OCI-LY7 (cell line): ENCODE data around the gene ITGA5. TPM values are rescaled to one million over a fixed set of nuclear protein-coding genes. Genes with fewer than 3 reads are reported as not detected.

Experiments used
- BruUV-seq: library from RNA; stranded (reverse); fragments of 400-500 nt; replicated peaks from 2 replicates; lab custom pipeline; 2021; lab: Mats Ljungman, UMichigan
- CTCF ChIA-PET: fragments of 300-600 bp; sonication (Branson Sonifier 250); formaldehyde crosslinking; loops from one replicate; lab custom pipeline; 2022; ENCODE audit warnings: antibody characterized with exemption; ENCODE audit not compliant: unreplicated experiment; lab: Charles Lee
- POLR2A ChIA-PET: fragments of 300-600 bp; sonication (Branson Sonifier 250); formaldehyde crosslinking; loops from one replicate; lab custom pipeline; 2022; ENCODE audit warnings: antibody characterized with exemption; lab: Charles Lee
- DNase-seq: peaks from one replicate; pipeline ENCODE4 v3.0.0-alpha.2; 2015; ENCODE audit warnings: low spot score
- H2AFZ ChIP-seq: fragments of 200-600 bp; sonication (generic), shearing (Covaris generic); 2 replicates; pipeline ENCODE4 v1.6.1; 2014; ENCODE audit warnings: mild to moderate bottlenecking, antibody characterized with exemption, low read length, moderate library complexity
- H3K27ac ChIP-seq: fragments of 200-600 bp; sonication (generic); 2 replicates; pipeline ENCODE4 v1.5.1; 2014; ENCODE audit warnings: mixed run types, low read depth, mild to moderate bottlenecking, moderate library complexity, low read length, inconsistent platforms; ENCODE audit not compliant: poor library complexity, severe bottlenecking
- H3K36me3 ChIP-seq: fragments of 200-600 bp; sonication (generic); 2 replicates; pipeline ENCODE4 v1.6.1; 2014; ENCODE audit warnings: mild to moderate bottlenecking, antibody characterized with exemption, low read length, moderate library complexity, mixed read lengths; ENCODE audit not compliant: insufficient read depth
- H3K4me1 ChIP-seq: fragments of 200-600 bp; sonication (generic); 2 replicates; pipeline ENCODE4 v1.5.1; 2014; ENCODE audit warnings: mild to moderate bottlenecking, low read length; ENCODE audit not compliant: insufficient read depth, poor library complexity, severe bottlenecking
- H3K4me2 ChIP-seq: fragments of 200-600 bp; sonication (generic); 2 replicates; pipeline ENCODE4 v1.6.1; 2014; ENCODE audit warnings: mild to moderate bottlenecking, low read length
- H3K4me3 ChIP-seq: fragments of 200-600 bp; sonication (generic); 2 replicates; pipeline ENCODE4 v1.5.1; 2014; ENCODE audit warnings: mild to moderate bottlenecking, low read depth, low read length; ENCODE audit not compliant: poor library complexity, severe bottlenecking
- H3K79me2 ChIP-seq: fragments of 200-600 bp; sonication (generic); 2 replicates; pipeline ENCODE4 v1.6.1; 2016; ENCODE audit warnings: low read depth, mild to moderate bottlenecking, low read length, moderate library complexity, mixed read lengths; ENCODE audit not compliant: insufficient read depth
- H3K9me2 ChIP-seq: fragments of 200-600 bp; sonication (generic); 2 replicates; pipeline ENCODE4 v1.6.1; 2016; ENCODE audit warnings: mild to moderate bottlenecking, low read length, mixed read lengths; ENCODE audit not compliant: insufficient read depth
- H3K9me3 ChIP-seq: fragments of 200-600 bp; sonication (generic); 2 replicates; pipeline ENCODE4 v1.6.1; 2014; ENCODE audit warnings: mild to moderate bottlenecking, mixed run types, low read length, mixed read lengths
- H4K20me1 ChIP-seq: fragments of 200-600 bp; sonication (generic); 2 replicates; pipeline ENCODE4 v1.6.1; 2014; ENCODE audit warnings: mild to moderate bottlenecking, antibody characterized with exemption, low read length, moderate library complexity, mixed read lengths; ENCODE audit not compliant: insufficient read depth
- EZH2phosphoT487 ChIP-seq: fragments of 200-600 bp; sonication (generic); IDR thresholded peaks from 2 replicates; pipeline ENCODE4 v1.6.1; 2018; ENCODE audit warnings: low read depth, borderline replicate concordance, mild to moderate bottlenecking, mixed run types, antibody characterized with exemption, low read length, moderate library complexity, mixed read lengths
- intact Hi-C: fragments of 100-400 bp; cut with micrococcal nuclease; formaldehyde crosslinking; loops from one replicate; pipeline ENCODE4 v1.10.0; 2022; ENCODE audit not compliant: unreplicated experiment
- total RNA-seq, 2 experiments: library from RNA; depleted of rRNA in 1 of 2; stranded (reverse); fragments of >200 nt in 1 of 2; shearing (Covaris generic) in 1 of 2; gene quantifications; 2 replicates each; pipeline ENCODE4 v1.2.3, GENCODE V29; 2014 to 2022
- TF ChIP-seq, protein P1 (sequence below): fragments of 200-600 bp; sonication (generic); conservative IDR thresholded peaks from 2 replicates; pipeline ENCODE4 v1.5.1; 2014; ENCODE audit warnings: mild to moderate bottlenecking, antibody characterized with exemption, low read length, moderate library complexity, mixed read lengths

ITGA5 gene
- total RNA-seq, 2 experiments from 2014 or later = 0.06 to 0.34 TPM

- no peaks in the 10 kb centered on the region for H3K36me3 ChIP-seq
- peak; percentile 76 for DNase-seq
- TF ChIP-seq, protein P1, sequence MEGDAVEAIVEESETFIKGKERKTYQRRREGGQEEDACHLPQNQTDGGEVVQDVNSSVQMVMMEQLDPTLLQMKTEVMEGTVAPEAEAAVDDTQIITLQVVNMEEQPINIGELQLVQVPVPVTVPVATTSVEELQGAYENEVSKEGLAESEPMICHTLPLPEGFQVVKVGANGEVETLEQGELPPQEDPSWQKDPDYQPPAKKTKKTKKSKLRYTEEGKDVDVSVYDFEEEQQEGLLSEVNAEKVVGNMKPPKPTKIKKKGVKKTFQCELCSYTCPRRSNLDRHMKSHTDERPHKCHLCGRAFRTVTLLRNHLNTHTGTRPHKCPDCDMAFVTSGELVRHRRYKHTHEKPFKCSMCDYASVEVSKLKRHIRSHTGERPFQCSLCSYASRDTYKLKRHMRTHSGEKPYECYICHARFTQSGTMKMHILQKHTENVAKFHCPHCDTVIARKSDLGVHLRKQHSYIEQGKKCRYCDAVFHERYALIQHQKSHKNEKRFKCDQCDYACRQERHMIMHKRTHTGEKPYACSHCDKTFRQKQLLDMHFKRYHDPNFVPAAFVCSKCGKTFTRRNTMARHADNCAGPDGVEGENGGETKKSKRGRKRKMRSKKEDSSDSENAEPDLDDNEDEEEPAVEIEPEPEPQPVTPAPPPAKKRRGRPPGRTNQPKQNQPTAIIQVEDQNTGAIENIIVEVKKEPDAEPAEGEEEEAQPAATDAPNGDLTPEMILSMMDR = peak; percentile 92
- TF ChIP-seq EZH2phosphoT487 = no peak
- no TSS peak for BruUV-seq
- H3K4me2 ChIP-seq = no peak overlapping the region
- H2AFZ ChIP-seq = no peak overlapping the region; the same call in 1 of the 2 replicates
- intact Hi-C loops = loop anchor here (1.0 kb wide), 1 partner anchor 26 kb away; no protein-coding TSS in a partner anchor
- no peak overlapping the region for H3K27ac ChIP-seq
- POLR2A ChIA-PET = no interaction called here
- H3K4me1 ChIP-seq = peaks cover 34% of the 10 kb centered on the region
- H3K9me3 ChIP-seq = no peaks in the 10 kb centered on the region
- no peak overlapping the region for H3K4me3 ChIP-seq
- CTCF ChIA-PET = interaction anchor here (0.8 to 1.0 kb wide), 2 partner anchors 10 to 23 kb away, joined by 3 read pairs; partner anchors contain the start of gene ZNF385A
- no peaks in the 10 kb centered on the region for H3K9me2 ChIP-seq
- H4K20me1 ChIP-seq = no peaks in the 10 kb centered on the region
- H3K79me2 ChIP-seq = no peaks in the 10 kb centered on the region
Measured at GRCh38 chr12:54394281-54394719, 24.8 kb downstream of the ITGA5 start.

DNA sequence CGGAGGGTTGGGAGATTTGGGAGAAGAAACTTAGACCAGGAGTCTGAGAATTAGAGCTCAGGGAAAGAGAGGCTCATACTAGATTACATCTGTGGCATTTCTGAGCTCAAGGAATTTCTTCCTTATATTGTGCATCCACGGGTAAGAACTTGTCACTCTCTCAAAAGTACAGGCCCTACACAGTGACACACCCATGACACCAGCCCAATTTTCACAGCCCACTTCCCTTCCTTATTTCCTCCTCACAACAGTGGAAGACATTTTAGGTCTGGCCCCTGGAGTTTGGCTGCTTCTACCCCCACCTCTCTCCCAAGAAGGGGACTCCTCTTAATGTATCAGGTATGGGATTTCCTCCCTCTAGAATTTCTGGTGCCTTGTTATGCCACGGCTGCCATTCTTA, 25.3 kb downstream of the ITGA5 start:
- TF ChIP-seq, protein P1 = no peak
- TF ChIP-seq EZH2phosphoT487 = no peak
- no peak overlapping the region for H3K27ac ChIP-seq
- ChIA-PET CTCF (interaction anchor here (0.8 to 1.0 kb wide), 3 partner anchors 9 to 97 kb away, joined by 3 read pairs; partner anchors contain the start of gene ZNF385A), POLR2A (interaction anchor here (0.6 to 1.0 kb wide), 3 partner anchors 12 to 81 kb away, joined by 3 to 7 read pairs (median 6); no protein-coding TSS in a partner anchor)
- H3K4me1 ChIP-seq = peaks cover 37% of the 10 kb centered on the region
- H3K4me2 ChIP-seq = no peak overlapping the region
- BruUV-seq = no TSS peak
- no peak overlapping the region; the same call in 1 of the 2 replicates for H2AFZ ChIP-seq
- no peaks in the 10 kb centered on the region for H3K9me3 ChIP-seq
- no peaks in the 10 kb centered on the region for H4K20me1 ChIP-seq
- H3K9me2 ChIP-seq = no peaks in the 10 kb centered on the region
- H3K36me3 ChIP-seq = no peaks in the 10 kb centered on the region
- H3K4me3 ChIP-seq = no peak overlapping the region
- H3K79me2 ChIP-seq = no peaks in the 10 kb centered on the region
- intact Hi-C loops = loop anchor here (1.0 kb wide), 1 partner anchor 25 kb away; no protein-coding TSS in a partner anchor
- no peak for DNase-seq

DNA sequence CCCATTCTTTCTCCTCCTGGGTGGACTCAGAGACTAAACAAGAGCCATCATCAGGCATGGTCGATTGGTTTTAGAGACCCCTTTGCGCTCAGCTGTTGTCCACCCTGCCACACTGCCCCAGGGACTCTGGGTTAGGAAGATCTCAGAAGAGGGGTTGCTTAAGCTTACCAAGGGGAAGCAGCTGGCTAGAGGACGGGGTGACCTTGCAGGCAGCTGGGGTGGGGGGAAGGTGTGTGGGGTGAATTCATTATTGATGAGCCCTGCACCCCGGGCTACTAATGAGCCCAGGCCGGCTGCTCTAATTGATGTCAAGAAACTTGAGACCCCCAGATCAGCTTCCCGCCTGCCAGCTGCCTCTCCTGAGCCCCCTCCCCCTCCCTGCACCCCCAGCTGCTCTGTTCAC, 25.9 kb downstream of the ITGA5 start:
- intact Hi-C loops = no loop called here
- POLR2A ChIA-PET = interaction anchor here (0.6 to 1.0 kb wide), 3 partner anchors 12 to 82 kb away, joined by 3 to 7 read pairs (median 6); no protein-coding TSS in a partner anchor
- H3K4me1 ChIP-seq = peaks cover 37% of the 10 kb centered on the region
- TF ChIP-seq EZH2phosphoT487 = no peak
- H3K27ac ChIP-seq = no peak overlapping the region
- BruUV-seq = no TSS peak
- H2AFZ ChIP-seq = no peak overlapping the region; the same call in 1 of the 2 replicates
- H3K4me3 ChIP-seq = no peak overlapping the region
- no peaks in the 10 kb centered on the region for H3K79me2 ChIP-seq
- no peaks in the 10 kb centered on the region for H3K9me2 ChIP-seq
- H3K36me3 ChIP-seq = no peaks in the 10 kb centered on the region
- DNase-seq = no peak
- no peak overlapping the region for H3K4me2 ChIP-seq
- no peaks in the 10 kb centered on the region for H3K9me3 ChIP-seq
- CTCF ChIA-PET = interaction anchor here (0.8 to 1.0 kb wide), 3 partner anchors 9 to 98 kb away, joined by 3 read pairs; partner anchors contain the start of gene ZNF385A
- H4K20me1 ChIP-seq = no peaks in the 10 kb centered on the region
